ENCODE measurements around the gene PLEKHG4.
A peak's percentile ranks its signal among the peaks of the same experiment; 100 is the strongest.

Gene PLEKHG4, protein sequence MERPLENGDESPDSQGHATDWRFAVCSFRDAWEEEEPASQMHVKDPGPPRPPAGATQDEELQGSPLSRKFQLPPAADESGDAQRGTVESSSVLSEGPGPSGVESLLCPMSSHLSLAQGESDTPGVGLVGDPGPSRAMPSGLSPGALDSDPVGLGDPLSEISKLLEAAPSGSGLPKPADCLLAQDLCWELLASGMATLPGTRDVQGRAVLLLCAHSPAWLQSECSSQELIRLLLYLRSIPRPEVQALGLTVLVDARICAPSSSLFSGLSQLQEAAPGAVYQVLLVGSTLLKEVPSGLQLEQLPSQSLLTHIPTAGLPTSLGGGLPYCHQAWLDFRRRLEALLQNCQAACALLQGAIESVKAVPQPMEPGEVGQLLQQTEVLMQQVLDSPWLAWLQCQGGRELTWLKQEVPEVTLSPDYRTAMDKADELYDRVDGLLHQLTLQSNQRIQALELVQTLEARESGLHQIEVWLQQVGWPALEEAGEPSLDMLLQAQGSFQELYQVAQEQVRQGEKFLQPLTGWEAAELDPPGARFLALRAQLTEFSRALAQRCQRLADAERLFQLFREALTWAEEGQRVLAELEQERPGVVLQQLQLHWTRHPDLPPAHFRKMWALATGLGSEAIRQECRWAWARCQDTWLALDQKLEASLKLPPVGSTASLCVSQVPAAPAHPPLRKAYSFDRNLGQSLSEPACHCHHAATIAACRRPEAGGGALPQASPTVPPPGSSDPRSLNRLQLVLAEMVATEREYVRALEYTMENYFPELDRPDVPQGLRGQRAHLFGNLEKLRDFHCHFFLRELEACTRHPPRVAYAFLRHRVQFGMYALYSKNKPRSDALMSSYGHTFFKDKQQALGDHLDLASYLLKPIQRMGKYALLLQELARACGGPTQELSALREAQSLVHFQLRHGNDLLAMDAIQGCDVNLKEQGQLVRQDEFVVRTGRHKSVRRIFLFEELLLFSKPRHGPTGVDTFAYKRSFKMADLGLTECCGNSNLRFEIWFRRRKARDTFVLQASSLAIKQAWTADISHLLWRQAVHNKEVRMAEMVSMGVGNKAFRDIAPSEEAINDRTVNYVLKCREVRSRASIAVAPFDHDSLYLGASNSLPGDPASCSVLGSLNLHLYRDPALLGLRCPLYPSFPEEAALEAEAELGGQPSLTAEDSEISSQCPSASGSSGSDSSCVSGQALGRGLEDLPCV

DNA sequence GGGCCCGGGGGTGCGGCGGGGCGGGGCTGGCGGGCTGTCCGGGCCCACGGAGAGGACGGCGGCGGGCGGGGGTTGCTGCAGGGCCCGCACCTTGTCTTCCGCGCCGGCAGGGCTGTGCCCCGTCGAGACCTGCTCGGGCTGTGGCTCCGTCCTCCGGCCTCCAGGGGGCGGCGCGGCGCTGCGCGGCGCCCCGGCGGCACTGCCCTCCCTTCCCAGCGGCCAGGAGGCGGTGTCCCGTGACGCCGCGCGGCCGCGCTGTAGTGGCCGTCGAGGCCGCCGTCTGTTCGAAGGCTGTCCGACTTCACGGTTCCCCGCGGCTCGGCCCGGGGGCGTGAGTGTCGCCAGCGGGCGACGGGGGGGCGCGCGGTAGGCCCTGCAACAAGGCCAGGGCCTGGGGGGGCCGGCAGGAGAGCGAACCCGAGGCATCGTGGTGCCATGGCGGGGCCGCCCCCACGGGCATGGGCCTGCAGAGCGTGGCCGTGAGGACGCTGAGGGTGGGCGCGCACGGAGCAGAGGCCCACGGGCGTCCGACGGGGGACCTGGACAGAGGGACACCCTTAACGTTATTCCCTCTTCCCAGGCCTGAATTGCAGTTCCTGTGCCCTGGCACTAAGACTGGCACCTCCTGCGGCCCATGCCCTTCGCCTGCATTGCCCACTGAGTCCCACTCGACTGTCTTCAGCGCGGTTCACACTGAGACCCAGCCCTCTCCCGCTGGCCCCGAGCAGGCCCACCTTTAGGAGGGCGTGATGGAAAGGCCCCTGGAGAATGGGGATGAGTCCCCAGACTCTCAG is at the start of gene PLEKHG4:
PLEKHG4 (plus strand) TSS at position 237 of the 794 bp plus-strand sequence; CDS start at position 750, 513 bp downstream.
- DNase-seq, result peak; percentile 40

DNA sequence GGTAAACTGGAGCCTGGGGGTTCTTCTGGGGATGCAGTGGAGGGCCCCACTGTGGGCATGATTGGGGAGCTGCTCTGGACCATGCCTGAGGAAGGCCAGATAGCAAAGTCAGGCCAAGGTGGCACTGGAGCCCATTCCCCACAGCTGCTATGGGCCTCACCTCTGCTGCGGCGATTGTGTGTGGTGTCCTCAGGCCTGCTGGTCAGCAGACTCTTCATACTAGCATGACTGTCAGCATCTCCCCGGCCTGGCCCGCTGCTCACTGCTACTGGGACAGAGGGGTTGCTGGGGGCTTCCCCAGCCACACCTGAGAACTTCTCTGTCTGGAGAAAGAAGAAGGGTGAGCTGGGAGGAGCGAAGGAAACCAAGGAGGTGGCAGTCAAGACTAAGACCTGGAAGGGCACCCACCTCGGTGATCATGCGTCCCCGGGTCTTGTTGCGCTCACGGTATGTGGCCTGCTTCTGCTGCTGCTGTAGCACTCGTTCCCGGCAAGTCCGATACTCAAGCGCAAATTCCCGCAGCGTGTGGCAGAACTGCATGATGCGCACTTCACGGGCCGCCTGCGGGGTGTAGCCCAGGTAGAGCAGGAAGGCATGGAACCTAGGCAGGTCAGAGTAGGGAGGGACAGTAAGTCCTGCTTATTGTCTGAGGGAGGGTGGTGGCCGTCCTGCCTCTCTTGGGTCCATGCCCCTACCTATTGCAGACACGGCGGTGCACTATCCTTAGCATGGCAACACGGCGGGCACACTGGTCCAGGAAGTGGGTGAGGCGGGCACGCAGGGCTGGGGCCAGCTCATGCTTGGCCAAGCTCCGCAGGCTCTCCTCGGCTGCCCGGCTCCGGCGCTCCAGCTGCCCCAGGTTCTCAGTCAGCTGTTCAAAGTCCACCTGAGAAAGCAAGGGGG is 49.2 kb upstream of the PLEKHG4 start:
- DNase-seq, result no peak

DNA sequence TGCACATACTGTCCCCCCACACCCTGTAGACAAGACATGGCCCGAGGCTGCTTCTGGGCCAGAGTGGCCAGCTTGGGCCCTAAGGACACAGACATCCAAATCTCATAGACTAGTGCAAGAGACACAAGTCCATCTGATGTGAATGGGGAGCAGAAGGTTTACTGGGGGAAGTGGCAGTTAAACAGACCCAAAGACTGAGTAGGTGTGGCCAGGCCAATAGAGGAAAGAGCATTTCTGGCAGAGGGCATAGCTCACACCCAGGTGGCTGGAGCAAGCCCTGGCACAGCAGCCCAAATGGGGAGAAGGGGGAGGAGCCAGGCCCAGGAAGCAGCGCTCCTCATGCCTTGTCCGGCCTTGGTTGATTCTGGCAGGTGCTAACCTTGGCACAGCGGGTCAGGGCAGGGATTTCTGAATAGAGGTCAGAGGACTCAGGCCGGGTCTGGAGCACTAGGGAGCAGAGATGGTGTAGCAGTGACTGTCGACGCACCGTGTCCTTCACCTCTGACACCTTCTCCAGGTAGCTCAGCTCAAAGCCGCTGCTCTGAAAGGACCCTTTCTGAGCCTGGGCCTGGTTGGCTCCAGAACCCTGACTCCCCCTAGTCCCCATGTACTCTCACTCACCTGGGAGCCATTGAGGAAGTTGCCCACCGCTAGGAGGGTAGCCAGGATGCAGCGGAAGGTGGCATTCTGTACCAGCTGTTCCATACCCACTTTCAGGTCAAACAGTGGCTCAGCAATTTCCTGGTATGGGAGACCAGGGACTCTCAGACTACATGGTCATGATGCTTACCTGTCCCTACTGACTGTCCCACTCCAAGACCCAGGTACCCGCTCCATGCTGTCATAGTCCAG is 48.3 kb upstream of the PLEKHG4 start:
- no peak for DNase-seq

DNA sequence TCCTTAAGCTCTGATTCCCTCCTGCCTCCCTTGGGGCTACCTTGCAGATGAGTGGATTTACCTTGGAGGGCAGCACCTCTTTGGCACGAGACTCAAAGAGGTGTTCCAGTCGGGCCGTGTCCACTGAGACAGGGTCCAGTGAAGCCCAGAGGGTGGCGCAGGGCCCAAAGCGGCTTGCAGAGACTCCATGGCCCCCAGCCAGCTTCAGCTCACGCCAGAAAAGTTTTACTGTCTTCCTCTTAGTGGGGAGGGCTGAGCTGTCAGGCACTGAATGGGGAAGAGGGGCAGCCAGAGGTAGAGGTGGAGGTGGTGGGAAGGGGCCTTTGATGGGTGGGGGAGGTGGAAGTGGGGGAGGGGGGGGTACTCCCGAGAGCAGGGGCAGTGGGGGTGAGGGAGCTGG is 45.7 kb upstream of the PLEKHG4 start:
- DNase-seq, result no peak

DNA sequence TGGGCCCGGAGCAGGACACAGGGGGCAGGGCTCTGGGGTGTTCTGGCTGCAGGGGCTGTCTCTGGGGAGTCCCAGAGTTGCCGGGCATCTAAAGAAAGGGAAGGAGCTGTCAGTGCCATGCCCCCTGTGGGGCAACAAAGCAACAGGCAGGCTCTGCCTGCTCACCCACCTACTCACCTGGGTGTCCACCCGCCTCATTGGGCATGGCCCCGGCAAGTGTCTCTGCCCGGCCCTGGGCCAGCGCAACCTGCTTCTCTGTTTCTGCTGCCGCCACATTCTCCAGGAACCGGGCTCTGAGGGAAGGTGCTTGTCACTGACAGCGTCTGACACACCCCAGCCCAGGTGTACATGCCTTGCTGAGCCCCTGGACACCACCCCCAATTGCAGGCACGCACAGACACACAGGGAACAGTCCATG is 45.1 kb upstream of the PLEKHG4 start:
- DNase-seq, result no peak

DNA sequence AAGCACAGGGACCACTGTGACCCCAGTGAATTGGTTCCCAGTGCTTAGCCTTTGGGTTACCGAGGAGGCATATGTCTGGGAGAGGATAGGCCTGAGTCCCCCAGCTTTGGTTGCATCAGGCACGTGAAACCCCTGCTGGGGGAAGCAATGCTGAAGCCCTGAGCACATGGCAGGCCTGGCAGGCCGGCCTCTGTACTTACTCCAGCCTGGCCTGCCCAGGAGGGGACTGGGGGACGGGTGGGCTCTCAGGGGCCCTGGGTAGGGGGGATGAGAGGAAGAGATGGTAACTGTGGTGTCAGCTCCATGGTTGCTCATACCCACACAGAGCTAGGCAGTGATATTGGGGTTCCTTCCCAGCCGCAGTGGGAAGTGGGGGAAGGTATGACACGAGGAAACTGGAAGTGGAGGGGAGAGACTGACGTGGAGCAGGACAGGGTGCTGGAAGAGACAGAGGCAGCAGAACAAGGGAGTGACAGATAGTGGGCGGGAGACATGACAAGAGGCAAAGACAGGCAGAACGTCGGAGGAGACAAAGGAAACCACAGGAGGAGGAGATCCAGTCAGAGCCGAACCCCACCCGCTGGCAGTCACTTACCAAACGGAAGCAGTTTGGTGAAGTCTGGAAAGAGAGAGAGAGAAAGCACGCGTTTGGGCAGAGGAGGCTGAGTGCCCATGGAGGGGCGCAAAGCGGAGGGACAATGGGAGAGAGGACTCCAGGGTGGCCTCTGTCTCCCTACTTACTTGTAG is 43.3 kb upstream of the PLEKHG4 start:
- no peak for DNase-seq

DNA sequence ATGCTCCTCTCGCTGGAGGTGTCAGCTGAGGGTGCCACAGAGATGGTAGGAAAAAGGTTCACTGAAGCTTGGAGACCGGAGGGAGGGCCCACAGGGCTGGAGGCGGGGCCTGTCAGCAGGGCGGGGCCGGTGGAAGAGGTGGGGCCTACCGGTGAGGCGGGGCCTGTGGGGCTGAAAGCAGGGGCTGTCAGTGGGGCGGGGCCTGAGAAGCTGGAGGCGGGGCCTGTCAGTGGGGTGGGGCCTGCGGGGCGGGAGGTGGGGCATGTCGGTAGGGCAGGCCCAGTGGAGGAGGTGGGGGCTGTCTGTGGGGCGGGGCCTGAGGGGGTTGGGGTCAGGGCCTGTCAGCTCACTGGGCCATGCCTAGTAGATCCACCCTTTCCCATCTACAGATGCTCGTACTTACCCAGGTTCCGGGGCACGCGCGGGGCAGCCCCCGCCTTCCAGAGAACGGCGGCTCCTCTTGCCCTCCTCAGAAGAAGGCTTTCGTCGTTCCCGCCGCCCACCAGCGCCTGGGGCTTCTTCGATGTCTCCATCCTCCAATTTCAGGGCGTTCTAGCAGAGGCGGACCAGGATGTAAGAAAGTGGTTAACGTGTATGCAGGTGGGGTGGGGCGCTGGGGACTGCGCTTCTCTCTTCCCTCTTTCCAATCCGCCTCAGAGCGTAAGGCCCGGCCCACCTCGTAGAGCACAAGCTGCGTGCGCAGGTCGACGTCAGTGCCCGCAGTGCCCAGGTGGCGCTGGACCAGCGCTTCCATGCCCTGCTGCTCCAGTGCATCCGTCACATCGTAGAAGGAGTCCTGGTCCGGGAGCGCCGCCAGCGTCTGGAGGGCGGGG is 42.6 kb upstream of the PLEKHG4 start:
- DNase-seq, result no peak

DNA sequence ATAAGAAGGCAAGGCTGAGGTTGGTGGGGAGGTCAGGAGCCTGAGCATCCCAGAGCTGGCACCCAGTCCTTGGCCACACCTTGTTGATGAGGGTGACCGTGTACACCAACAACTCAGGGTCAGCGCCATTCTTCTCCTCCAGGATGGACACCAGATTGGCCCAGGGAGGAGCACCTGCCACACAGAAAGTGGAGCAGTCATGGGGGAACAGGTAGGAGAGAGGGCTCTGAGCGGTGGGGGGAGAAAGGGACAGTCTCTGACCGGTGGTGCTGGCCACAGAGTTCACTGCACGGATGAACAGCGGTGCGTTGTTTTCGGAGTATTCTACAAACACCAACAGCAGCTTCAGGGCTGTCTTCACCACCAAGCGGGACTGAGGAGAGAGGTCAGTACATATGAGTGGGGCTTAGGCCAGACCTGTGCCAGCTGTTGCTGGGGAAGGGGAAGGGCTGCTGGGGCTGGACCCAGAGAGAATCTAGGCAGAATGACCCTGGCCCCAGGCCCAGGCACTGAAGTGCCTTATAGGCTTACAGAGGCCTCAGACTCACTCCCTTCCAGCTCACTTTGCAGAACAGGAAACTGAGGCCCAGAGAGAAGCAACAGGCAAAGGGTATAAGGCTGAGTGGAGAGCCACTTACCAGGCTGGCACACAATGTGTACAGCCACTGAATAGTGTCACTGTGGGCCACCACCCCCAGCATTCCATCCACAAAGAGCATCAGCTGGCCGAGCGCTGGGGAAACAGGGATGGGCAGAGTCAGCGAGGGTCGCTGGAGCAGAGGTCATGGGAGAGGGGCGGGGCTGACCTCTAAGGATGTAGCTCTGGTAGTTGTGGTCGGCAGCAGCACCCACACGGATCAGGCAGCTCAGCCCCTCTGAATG is 41.7 kb upstream of the PLEKHG4 start:
- no peak for DNase-seq

DNA sequence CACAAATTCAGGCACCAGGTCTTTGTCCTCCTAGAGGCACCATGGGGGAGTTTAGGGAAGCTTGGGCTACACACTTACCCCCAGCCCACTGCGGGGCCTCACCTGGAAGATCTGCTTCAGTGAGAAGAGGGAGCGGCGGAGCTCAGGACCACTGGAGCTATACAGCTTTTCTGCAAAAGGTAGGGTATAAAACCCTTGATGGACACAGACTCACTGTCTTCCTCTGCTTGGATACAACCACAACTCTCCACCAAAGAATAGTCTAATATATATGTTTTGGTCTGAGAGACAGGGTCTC is 41.1 kb upstream of the PLEKHG4 start:
- DNase-seq, result no peak

DNA sequence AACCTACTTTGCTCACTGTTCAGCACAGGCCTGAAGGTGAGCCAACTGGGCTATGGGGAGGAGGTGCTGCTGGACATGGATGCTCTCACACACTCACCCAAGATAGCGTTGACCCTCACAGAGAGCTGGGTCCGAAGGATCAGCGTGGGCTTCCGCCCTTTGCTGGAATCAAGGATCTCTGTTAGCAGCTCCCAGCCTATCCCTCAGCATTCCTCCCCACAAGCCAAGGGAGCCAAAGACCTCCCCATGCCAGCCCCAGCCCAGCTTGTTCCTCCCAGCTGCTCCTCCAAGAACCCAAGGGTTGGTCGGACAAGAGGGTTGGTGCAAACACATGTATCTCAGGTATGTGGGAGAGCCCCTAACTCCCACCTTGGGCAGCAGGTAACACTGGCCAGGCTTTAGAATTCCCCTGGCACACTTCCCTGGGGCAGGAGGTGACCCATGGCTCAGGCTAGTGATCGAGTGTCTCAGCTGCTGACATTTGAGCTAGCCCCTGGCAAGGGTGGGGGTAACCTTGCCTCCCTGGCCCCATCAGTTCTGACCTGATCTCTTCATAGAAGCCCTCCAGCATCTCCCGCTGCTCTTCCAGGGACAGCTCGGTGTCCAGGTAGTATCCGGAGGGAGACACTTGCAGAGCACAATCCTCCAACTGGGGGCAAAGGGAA is 40.4 kb upstream of the PLEKHG4 start:
- DNase-seq, result no peak

DNA sequence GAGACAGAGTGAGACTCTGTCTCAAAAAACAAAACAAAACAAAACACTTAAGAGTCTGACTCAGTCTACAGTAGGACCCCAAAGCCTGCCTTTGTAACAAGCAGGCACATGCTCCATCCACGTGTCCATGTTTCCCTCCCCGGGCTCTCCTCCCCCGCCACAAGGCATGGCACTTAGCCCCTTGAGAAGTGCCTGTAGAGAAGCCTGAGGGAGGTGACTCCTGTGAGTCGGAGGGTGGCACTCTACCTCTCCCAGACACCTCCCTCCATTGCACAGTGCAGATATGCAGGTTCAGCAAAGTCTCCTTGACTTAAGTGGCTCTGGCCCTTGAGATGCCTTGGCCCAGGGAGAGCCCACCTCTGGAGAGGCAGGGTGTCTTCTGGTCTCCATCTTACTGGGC is 38.8 kb upstream of the PLEKHG4 start:
- DNase-seq, result no peak

DNA sequence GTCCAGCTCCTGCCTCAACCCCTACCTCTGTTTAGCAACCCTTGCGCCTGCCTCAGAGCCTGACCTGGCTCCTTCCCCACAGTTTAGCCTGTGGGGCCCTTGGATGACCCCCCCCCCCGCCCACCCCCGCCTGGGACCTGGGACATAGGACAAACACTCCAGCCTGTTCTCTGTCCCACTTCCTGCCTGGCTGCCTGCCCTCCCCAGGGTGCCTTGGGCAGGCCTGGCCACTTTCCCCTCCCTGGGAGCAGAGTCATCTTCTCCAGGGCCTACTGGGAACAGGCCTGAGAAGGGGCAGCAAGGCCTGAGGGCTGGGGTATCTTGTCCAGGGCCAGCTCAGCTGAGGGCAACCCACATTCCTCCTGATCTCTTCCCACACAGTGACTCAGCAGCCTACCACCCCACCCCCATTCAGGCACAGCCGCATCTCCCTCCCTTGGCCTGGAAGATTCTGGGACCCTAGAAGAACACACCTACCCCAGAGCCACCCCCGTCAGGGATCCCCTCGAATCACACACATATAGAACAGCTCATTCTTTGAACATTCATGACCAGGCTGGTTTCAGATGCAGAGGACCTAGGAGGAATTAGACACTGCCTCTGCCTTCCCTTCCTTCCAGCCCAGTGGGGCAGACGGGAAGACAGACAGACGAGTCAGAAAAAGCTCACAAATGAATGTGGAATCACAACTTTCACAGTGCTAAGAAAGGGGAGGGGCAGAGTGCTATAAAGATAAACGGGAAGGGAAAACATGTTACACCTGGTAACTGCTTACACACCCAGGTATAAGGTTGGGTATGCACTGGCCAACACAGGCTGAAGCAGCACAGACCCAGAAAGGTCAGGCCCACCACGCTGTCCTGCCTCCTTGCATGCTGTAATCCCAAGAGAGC is 38.1 kb upstream of the PLEKHG4 start:
- no peak for DNase-seq

DNA sequence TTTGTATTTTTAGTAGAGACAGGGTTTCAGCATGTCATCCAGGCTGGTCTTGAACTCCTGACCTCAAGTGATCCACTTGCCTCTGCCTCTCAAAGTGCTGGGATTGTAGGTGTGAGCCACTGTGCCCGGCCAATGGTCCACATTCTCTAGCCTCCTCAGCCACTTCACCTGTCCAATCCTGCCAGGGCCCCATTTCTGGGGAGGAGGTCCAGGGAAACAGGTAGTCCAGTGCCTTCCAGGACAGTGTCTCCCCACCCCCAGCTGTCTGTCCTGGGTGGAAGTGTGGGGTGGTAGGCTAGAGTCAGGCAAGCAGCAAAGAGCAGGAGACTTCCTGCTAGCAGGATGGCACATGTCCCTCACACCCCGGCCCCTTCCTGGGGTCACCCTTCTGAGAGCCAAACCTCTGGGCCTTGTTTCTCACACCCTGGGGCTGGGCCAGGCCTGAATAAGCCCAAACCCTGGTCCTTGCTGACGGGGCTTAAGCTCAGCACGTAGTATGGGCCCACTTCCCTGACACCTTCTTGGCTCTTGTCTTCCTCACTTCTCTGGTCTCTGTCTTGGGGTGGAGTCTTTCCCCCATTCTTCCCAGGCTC is 37.1 kb upstream of the PLEKHG4 start:
- no peak for DNase-seq

DNA sequence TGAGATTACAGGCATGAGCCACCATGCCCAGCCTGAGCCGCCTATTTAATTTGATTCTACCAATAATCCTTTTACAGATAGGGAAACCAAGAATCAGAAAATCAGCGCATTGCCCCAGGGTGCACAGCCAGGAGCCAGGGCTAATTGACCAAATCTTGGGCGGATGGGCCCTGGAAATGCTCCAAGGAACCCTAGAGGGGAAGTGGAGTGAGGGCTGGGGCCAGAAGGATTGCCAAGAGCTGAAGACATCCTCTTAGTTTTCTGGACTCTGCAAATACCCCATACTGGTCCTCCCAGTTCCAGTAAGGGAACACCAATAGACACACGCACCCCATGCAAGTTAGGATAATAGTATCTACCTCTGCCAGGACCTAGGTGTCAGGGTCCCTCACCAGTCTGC is 35.9 kb upstream of the PLEKHG4 start:
- no peak for DNase-seq

DNA sequence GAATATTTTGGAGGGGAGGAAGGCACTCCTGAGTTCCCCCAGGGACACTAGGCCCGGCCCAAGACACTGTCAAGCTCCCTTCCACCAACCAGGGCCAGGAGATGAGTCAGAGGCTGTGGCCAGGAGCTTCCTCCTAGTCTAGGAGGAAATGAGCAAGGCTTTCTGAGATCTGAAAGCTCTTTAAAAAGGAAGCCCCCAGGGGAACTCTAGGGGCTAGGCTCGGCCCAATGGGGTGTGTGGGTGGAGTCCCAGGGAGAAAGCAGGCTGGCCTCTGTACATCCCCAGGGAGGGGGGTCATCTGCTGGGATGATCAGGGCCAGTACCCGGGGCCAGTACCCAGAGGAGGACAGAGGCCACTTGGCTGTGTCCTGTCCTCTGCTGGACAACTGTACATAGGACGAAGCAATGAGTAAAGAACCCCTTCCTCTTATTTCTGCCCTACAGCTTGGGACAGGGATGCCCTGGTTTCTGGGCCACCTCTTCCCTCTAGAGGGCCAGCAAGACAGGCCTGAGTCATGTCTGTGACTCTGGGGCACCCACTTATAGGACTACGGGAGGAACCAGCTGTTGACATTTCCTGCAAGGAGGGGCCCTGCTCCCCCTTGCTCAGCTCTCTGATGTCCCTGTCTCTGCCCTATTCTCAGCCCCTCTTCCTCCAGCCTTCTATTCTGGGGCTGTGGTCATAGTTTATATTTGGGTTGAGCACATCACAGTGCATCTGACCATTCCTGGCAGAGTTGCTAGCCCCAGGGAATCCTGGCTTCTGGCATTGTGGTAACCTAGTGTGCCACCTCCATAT is 34.7 kb upstream of the PLEKHG4 start:
- DNase-seq, result no peak

All from NCI-H526 treated with DMSO at 0.1 percent for 48 hours (cell line).